ENCODE results near the gene POU2AF1.

- TF ChIP-seq, protein P1, sequence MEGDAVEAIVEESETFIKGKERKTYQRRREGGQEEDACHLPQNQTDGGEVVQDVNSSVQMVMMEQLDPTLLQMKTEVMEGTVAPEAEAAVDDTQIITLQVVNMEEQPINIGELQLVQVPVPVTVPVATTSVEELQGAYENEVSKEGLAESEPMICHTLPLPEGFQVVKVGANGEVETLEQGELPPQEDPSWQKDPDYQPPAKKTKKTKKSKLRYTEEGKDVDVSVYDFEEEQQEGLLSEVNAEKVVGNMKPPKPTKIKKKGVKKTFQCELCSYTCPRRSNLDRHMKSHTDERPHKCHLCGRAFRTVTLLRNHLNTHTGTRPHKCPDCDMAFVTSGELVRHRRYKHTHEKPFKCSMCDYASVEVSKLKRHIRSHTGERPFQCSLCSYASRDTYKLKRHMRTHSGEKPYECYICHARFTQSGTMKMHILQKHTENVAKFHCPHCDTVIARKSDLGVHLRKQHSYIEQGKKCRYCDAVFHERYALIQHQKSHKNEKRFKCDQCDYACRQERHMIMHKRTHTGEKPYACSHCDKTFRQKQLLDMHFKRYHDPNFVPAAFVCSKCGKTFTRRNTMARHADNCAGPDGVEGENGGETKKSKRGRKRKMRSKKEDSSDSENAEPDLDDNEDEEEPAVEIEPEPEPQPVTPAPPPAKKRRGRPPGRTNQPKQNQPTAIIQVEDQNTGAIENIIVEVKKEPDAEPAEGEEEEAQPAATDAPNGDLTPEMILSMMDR (conservative IDR thresholded peaks at IDR 0.05 in 1 of 2, IDR thresholded peaks at IDR 0.05 in 1 of 2; ENCODE audit: extremely low read depth in 1 of 2, insufficient read depth in 1 of 2, low read depth in 1 of 2, low read length in 2 of 2): no peak
- no peak for TF ChIP-seq EZH2 (IDR thresholded peaks at IDR 0.05; ENCODE audit: borderline replicate concordance, low read length)
Observed at GRCh38 chr11:111326824-111327223, 52.3 kb downstream of the POU2AF1 start.
